Suppressor macrophage (primary cell): ENCODE data around the gene SERINC5.
"Not testable (repeated sequence)": the region's sequence is repeated elsewhere in the genome, so short reads cannot be mapped to it uniquely, and the experiment has no call there.

Experiments
- DNase-seq, 4 experiments: peaks; one replicate each; pipeline ENCODE4 v3.0.0-alpha.2; 2020 to 2022

Gene SERINC5

GRCh38 chr5:80194468-80194867 is 61.4 kb downstream of the SERINC5 start:
- no peak for DNase-seq

- DNase-seq, result no peak
Measured at GRCh38 chr5:80193401-80193800, 62.4 kb downstream of the SERINC5 start.

DNA sequence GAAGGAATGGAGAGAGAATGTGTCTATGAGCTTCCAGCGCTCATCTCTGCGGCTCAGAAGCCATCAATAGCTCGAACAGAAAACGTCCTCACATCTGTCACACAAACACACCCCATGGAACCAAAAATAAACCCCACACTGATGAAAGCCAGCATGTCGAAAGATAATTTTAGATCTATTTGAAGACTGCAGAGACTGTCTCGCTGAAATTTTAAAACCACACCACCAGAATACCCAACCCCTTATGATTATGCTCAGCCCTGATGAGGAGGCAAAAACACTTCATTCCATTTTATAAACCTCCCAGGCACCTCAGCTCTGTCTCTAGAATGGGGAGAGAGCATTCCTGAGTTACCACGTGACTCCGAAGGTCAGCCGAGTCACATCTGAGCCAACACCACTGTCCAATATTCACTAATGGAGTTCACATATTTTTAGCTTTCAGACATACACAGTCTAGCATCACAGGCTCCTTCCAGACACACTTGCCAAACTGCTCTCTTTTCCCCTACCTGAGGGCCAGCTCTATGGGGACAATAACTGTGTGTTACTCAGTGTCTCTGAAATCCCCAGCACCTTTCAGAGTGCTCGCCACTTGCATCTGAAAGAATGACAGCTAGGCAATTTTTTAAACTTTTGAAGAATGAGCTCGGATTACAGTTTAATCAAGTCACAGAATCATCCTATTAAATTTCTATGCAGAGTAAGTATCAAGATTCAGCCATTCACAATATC is 63.2 kb downstream of the SERINC5 start:
- no peak for DNase-seq

DNA sequence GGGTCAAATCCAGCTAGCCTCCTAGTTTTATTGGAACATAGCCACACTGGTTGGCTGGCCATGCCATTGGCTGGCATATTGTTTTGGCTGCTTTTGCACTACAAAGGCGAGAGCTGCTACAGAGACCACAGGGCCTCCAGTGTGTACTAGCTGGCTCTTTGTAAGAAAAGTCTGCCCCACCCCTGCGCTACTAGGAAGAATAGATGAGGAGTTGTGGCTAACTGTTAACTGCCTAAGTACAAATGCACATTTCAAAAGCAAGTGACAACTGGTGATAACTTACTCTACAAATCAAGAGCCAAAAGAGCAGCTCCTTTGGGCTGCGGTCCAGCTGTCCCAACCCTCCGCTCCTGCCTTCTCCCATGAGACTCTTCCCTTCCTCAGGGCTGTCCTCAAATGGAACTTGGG is 63.9 kb downstream of the SERINC5 start:
- no peak for DNase-seq

GRCh38 chr5:80191397-80191796 is 64.5 kb downstream of the SERINC5 start:
- DNase-seq, result no peak

DNA sequence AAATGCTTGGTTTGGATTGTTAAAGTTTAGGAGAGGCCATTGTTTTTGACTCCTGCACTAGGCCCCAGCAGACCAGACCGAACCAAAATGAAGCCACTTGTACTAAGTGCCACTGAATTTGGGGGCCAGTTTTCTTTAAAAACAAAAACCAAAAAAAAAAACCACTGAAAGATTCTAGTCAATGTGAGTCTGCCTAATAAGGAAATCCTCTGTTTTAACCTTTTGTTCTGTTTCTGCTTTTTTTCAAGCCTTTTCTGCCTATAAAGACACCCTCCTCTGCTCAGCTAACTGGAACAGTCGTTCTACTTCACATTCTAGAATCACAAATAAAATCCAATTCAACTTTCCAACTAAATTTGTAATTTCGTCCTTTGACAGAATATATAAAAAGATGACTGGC is 64.9 kb downstream of the SERINC5 start:
- peak in 2 of 4 experiments; percentile 27 to 30 for DNase-seq

DNA sequence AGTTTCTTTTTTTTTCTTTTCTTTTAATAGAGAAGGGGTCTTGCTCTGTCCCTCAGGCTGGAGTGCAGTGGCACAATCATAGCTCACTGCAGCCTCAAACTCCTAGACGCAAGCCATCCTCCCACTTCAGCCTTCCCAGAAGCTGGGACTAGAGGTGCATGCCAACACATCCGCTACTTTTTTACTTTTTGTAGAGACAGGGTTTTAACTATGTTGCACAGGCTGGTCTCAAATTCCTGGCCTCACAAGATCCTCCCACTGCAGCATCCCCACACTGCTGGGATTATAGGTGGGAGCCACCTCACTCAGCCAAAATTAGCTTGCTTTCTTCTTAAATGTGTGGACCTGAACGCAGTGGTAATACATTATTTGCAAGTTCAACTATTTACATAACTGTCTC is 66.1 kb downstream of the SERINC5 start:
- DNase-seq, result no peak

- DNase-seq, result no peak
Measured at GRCh38 chr5:80189201-80189600, 66.6 kb downstream of the SERINC5 start.

- DNase-seq, result peak; percentile 29 to 59 (median 50)
Measured at GRCh38 chr5:80187421-80188090, 68.3 kb downstream of the SERINC5 start.

DNA sequence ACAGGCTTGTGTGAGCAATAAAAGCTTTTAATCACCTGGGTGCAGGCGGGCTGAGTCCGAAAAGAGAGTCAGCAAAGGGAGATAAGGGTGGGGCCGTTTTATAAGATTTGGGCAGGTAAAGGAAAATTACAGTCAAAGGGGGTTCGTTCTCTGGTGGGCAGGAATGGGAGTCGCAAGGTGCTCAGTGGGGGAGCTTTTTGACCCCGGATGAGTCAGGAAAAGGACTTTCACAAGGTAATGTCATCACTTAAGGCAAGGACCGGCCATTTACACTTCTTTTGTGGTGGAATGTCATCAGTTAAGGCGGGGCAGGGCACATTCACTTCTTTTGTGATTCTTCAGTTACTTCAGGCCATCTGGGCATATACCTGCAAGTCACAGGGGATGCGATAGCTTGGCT is 70.3 kb downstream of the SERINC5 start:
- DNase-seq, result not testable (repeated sequence)

GRCh38 chr5:80185095-80185494 is 70.8 kb downstream of the SERINC5 start:
- no peak for DNase-seq

DNA sequence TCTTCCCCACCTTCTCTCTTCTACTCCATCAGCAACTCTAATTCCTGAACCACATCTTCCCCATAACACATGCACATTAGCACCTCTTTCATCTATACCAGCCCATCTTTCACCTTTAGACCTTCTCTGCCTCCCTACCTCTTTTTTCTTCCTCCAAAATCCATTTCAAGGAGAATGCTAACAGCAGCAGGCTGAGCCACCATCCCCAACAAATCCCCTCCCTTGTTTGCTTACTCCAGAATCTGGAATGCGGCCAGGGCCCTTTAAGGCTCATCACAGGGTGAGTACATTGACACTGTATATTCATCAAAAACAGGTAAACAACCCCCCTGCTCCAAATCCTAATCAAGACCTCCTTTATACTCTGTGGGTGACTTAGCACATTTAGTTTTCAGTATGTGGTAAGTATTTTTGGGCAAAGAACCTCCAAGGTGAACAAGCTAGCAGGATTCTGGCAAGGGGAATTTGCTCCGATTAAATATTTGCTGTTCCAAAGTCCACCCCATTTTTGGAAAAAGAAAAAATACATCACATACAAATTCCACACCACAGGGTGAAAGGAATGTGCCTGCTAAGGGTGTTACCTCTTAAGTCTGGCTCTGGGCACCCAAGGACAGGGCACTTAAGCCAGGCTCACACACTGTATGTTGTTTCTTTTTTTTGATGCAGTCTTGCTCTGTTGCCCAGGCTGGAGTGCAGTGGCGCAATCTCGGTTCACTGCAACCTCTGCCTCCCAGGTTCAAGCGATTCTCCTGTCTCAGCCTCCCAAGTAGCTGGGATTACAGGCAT is 71.4 kb downstream of the SERINC5 start:
- DNase-seq, result no peak

GRCh38 chr5:80183728-80184234 is 72.1 kb downstream of the SERINC5 start:
- not testable (repeated sequence) for DNase-seq

- peak in 3 of 4 experiments; percentile 16 to 28 (median 25) for DNase-seq
Measured at GRCh38 chr5:80182809-80183580, 72.9 kb downstream of the SERINC5 start.

DNA sequence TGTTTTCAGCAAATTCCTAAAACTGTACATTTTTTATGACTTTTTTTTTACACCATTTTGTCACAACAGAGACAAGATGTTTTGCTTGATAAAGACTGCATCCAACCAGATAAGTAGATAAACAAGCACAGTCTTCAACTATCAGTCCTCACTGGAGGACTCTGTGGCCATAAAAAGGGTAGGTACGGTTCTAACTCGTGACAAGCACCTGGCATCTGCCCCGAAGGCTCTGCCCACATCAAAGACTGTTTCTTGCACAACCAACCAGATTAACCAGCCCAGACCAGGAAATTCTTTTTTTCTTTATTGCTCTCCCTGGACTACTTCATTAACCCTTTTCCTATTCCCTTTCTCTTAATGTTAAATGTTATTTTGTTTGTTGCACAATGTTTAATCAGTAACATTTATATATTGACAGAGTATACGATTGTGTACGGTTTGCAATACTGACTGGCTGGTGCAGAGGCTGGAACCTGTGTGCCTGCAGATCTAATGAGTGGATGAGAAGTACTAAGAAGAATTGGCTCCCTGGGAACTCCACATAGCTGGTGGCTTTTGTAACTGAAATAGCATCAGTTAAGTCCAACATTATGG is 74.1 kb downstream of the SERINC5 start:
- no peak for DNase-seq

DNA sequence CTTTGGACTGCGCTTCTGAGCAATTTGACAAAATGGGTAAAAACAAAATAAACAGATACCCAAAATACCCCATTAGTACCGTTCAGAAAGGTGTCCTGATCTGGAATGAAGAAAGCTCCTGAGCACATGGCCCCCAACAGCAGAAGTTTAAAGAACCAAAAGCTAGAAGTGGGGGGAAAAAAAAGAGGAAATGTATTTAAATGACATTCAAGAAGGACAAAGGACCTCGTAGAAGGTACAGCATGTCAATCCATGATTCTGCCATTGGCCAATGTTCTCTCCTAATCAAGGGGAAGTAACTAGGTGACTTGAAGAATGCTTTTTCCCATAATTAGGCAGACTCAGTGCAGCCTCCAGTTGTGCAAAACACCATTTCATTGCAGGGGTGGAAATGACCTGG is 78.6 kb downstream of the SERINC5 start:
- DNase-seq, result no peak

GRCh38 chr5:80175337-80175736 is 80.5 kb downstream of the SERINC5 start:
- no peak for DNase-seq

DNA sequence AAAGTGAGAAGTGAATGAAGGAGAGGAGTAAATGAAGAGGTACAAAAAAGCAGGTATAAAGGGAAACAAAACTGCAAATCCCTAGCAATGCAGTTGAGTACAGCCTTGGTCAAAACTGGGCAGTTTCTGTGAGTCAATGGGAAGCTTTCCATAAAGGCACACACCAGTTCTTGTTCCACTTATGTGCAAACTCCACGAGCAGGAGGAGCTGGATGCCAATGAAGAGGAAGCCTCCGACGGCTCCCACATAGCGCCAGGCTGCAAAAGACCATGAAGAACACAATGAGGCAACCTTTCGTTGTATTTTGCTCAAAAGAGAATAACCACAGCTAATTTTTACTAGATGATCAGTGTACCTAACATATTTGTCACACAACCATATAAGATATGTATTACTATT is 81.1 kb downstream of the SERINC5 start:
- DNase-seq, result peak in 1 of 4 experiments; percentile 21

DNA sequence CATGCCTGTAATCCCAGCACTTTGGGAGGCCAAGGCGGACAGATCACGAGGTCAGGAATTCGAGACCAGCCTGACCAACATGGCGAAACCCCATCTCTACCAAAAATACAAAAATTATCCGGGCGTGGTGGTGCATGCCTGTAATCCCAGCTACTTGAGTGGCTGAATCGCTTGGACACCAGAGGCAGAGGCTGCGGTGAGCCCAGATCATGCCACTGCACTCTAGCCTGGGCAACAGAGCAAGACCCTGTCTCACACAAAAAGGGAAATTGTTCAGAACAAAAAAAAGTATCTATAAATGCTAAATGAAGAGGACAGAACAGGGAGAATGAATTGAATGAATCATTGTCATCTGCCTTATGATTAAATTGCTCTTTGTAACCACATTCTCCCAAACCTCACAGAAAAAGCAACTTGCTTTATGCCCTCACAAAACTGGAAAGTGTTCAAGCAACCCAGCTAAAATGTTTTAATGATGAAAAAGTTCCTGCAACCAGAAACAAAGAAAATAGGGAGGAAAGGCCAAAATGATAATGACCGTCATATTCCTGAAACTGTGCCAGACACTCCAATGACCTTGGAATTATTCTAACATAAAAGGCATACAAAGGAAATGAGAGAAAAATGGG is 83.7 kb downstream of the SERINC5 start:
- DNase-seq, result no peak

GRCh38 chr5:80170117-80170535 is 85.7 kb downstream of the SERINC5 start:
- DNase-seq, result no peak

- peak in 1 of 4 experiments; percentile 23 for DNase-seq
Measured at GRCh38 chr5:80168388-80169028, 87.3 kb downstream of the SERINC5 start.
